Stimulated activated naive B cell treated with anti-CD40 and anti-IgM and Interleukin-4, amounts not matched to agents 10 μg/mL and 1 μg/mL and 100 μg/mL, for 72 hours (primary cell): ENCODE measurements around the gene CPEB1.

ENCODE experiments used
- ATAC-seq, 2 donors: fragments of 150-1000 bp; cut with Tn5 transposase; replicated peaks; 2 replicates each; pipeline ENCODE4 v1.10.0; 2021; ENCODE audit warnings: moderate library complexity in 1 of 2
- DNase-seq: peaks from one replicate; pipeline ENCODE4 v3.0.0; 2021
- H3K27ac Mint-ChIP-seq: one replicate; pipeline ENCODE4 v1.8.0; 2022; ENCODE audit warnings: mild to moderate bottlenecking, mixed read lengths
- H3K27me3 Mint-ChIP-seq, 2 donors: one replicate each; pipeline ENCODE4 v1.8.0; 2022; ENCODE audit warnings: mixed read lengths in 2 of 2
- H3K36me3 Mint-ChIP-seq, 2 donors: one replicate each; pipeline ENCODE4 v1.8.0; 2022; ENCODE audit warnings: mixed read lengths in 2 of 2, mild to moderate bottlenecking in 1 of 2
- H3K4me1 Mint-ChIP-seq, 2 donors: one replicate each; pipeline ENCODE4 v1.8.0; 2022; ENCODE audit warnings: mixed read lengths in 2 of 2, mild to moderate bottlenecking in 1 of 2
- H3K4me3 Mint-ChIP-seq, 2 donors: one replicate each; pipeline ENCODE4 v1.8.0; 2022; ENCODE audit warnings: mild to moderate bottlenecking in 2 of 2, mixed read lengths in 2 of 2, moderate library complexity in 1 of 2
- H3K9me3 Mint-ChIP-seq, 2 donors: one replicate each; pipeline ENCODE4 v1.8.0; 2022; ENCODE audit warnings: mixed read lengths in 2 of 2, mild to moderate bottlenecking in 1 of 2

CPEB1 gene

DNA sequence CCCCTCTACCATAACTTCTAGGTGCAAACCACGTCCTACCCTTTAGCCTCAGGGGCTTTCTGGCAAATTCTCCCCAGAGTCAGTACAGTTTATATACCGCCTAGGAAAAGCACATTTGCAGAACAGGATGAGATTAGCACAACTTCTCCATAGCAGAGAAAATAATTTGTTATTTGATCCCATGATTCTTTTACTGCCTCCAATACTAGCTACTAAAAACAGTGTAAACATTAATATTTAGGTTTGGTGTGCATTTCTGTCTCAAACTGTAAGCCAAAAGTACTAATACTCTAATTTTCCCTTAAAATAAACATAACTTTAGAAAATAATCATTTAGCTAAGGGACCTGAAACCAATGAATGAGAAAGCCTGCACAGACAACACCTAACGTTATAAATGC is 4.5 kb downstream of the CPEB1 start:
- no peak for ATAC-seq
- Mint-ChIP-seq H3K36me3 (peaks cover 0 to 3% of the 10 kb centered on the region in 2 donors), H3K9me3 (peaks cover 0 to 3% of the 10 kb centered on the region in 2 donors), H3K4me3 (no peak overlapping the region), H3K27ac (no peak overlapping the region), H3K27me3 (peaks cover 42 to 47% of the 10 kb centered on the region in 2 donors), H3K4me1 (peaks cover 3 to 9% of the 10 kb centered on the region in 2 donors)
- no peak for DNase-seq

DNA sequence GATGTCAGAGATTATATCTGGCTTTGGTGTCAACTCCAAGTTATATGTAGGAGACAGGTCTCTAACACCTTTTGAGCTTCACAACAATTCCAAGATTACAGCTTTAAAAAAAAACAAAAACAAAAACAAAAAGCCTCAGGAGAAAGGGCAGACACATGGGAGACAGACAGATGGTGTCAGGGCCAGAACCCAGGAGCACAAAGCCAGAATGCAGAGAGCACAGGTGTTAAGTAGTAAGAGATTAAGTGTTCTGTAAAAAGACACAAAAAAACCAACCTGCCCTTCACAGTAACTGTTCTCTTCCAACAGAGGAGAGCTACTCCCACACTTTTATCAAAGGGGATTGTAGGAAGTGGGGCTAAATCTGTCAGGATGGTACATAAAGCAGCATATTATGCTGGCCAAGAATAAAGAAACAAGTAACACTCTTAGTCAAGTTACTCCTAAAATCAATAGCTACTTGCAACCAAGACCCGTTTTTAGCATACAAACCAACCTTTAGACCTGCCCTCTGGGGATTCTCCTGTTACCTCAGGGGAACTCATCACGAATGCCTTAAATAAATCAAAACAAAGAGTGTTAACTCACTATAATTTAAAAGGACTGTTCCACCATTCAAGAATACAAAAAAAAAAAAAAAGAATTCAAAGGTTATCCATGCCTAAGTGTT is 5.9 kb downstream of the CPEB1 start:
- peaks cover 3 to 4% of the 10 kb centered on the region in 2 donors for H3K4me1 Mint-ChIP-seq
- peaks cover 0 to 2% of the 10 kb centered on the region in 2 donors for H3K9me3 Mint-ChIP-seq
- no peak overlapping the region for H3K4me3 Mint-ChIP-seq
- H3K36me3 Mint-ChIP-seq: peaks cover 0 to 3% of the 10 kb centered on the region in 2 donors
- H3K27me3 Mint-ChIP-seq: peaks cover 43 to 51% of the 10 kb centered on the region in 2 donors
- ATAC-seq: no peak
- no peak overlapping the region for H3K27ac Mint-ChIP-seq
- no peak for DNase-seq

DNA sequence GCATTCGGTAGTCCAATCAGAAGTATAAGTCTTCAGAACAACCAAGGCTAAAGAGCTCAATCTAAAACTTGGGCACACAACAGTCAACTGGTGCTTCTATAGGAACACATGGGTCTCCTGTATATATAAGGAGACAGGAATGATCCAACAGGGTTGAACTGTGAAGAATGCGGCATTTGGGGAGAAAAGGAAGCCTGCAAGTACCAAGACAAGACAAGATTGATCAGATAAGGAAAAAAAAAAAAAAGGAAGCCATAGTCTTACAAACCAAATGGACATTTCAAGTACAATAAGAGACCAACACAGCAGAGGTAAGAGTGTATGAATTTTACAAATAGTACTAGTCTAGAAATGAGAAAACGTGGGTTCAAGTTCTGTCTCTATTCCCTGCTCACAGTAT is 6.5 kb downstream of the CPEB1 start:
- Mint-ChIP-seq H3K9me3 (no peaks in the 10 kb centered on the region), H3K27ac (no peak overlapping the region), H3K4me1 (no peaks in the 10 kb centered on the region), H3K4me3 (no peak overlapping the region), H3K27me3 (peaks cover 45 to 53% of the 10 kb centered on the region in 2 donors), H3K36me3 (no peaks in the 10 kb centered on the region)
- ATAC-seq (no peak), DNase-seq (no peak)

DNA sequence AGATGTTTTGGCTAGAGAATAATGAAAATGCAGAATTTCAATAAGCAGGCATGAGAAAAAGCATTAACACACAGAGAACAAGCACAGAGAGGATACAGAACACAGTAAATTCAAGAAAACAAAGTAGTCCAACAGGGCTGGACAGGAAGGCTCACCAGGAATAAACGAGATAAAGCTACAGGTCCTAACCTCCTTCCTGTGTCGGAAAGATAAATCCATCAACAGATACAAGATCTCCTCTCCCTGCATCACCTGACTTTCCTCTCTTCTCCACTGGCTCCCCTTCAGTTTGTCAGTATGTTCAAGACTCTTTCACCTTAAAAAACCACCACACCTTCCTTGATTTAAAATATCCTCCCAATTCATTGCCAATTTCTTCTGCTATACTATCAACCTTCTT is 11.4 kb downstream of the CPEB1 start:
- no peaks in the 10 kb centered on the region for H3K9me3 Mint-ChIP-seq
- H3K27ac Mint-ChIP-seq: no peak overlapping the region
- no peak overlapping the region for H3K4me3 Mint-ChIP-seq
- H3K4me1 Mint-ChIP-seq: no peaks in the 10 kb centered on the region
- peaks cover 25 to 35% of the 10 kb centered on the region in 2 donors for H3K27me3 Mint-ChIP-seq
- no peaks in the 10 kb centered on the region for H3K36me3 Mint-ChIP-seq
- no peak for ATAC-seq
- DNase-seq: no peak

DNA sequence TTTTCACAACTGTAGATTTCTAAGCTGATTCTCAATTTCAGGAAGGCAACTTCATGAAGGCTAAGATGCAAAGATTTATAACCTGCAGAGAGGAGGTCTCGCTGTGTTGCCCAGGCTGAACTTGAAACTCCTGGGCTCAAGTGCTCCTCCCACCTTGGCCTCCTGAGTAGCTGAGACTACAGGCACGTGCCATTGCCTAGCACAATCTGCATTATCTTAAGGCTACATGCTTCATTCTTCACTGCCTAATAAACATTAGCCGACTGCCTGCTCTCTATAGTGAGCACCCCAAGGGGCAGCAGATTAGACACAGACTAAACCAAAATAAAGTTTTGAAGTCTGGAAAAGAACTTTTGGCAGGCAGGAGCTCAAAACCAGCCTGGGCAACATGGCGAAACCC is 17.1 kb downstream of the CPEB1 start:
- no peak overlapping the region for H3K4me3 Mint-ChIP-seq
- no peaks in the 10 kb centered on the region for H3K4me1 Mint-ChIP-seq

DNA sequence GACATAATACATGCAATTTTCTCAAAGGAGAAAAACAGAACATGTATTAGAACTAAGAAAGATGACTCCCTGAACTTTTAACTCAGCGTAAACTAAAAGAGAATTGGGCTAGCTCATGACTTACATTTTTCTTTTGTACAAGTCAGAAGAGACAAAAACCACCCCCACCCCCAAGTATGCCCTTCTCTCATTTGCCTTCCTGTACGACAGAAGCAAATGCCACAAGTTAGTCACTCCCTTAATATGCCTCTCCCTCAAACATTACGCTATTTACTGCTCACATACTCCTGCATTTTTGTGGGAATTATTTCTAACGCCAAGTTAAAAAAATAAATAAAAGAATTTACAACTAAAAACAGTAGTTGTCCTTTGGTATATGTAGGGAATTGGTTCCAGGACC is 22.0 kb downstream of the CPEB1 start:
- no peaks in the 10 kb centered on the region for H3K9me3 Mint-ChIP-seq
- no peak for ATAC-seq
- no peaks in the 10 kb centered on the region for H3K4me1 Mint-ChIP-seq
- peaks cover 6 to 14% of the 10 kb centered on the region in 2 donors for H3K27me3 Mint-ChIP-seq
- no peak overlapping the region for H3K4me3 Mint-ChIP-seq
- H3K27ac Mint-ChIP-seq: no peak overlapping the region
- DNase-seq: no peak
- no peaks in the 10 kb centered on the region for H3K36me3 Mint-ChIP-seq

More for the DNA sequence above, 17.1 kb downstream of the CPEB1 start:
- DNase-seq (no peak), ATAC-seq (no peak)
- no peaks in the 10 kb centered on the region for H3K9me3 Mint-ChIP-seq
- H3K27ac Mint-ChIP-seq: no peak overlapping the region
- H3K27me3 Mint-ChIP-seq: peaks cover 3 to 10% of the 10 kb centered on the region in 2 donors
- no peaks in the 10 kb centered on the region for H3K36me3 Mint-ChIP-seq

DNA sequence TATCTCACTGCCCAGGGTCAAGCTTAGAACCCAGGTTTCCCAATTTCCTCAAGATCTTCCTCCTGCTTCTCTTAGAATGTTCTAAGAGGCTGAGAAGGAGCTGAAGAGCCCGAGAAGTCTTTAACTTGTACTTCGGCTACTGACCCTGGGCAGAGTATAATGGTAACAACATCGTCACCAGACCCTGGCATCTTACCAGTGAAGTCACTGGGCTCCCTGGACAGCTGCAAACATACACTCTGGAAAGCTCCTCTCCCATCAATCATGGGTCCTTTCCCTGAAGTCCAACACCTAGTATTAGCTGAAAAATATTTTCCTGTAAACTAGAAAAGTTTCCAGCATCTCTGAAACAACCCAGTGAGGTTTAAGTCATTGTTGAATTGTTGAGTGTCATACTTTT is 22.7 kb downstream of the CPEB1 start:
- Mint-ChIP-seq H3K4me3 (no peak overlapping the region), H3K9me3 (no peaks in the 10 kb centered on the region), H3K27ac (no peak overlapping the region), H3K4me1 (no peaks in the 10 kb centered on the region), H3K27me3 (peaks cover 6 to 14% of the 10 kb centered on the region in 2 donors), H3K36me3 (no peaks in the 10 kb centered on the region)
- DNase-seq (no peak), ATAC-seq (no peak)

DNA sequence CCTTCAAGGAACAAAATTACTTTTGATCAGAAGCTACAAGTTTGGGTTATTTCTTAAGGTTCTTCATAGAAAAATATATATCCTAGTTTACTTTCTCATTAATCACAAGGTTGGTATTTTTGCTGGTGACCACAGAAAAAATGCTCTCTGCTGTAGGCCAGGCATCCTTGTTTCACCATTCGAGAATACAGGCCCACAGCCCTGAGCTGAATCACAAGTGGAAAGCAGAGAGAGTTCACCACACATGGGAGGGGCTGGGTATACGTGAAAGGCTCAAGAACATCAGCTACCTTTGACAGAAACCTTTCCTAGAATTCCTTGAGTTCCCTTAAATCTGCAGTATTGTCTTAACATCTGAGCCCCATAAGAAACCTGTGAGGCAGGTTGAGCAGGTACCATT is 23.2 kb downstream of the CPEB1 start:
- Mint-ChIP-seq H3K27ac (no peak overlapping the region), H3K9me3 (no peaks in the 10 kb centered on the region), H3K36me3 (no peaks in the 10 kb centered on the region), H3K27me3 (peaks cover 6 to 14% of the 10 kb centered on the region in 2 donors), H3K4me3 (no peak overlapping the region), H3K4me1 (no peaks in the 10 kb centered on the region)
- DNase-seq (no peak), ATAC-seq (no peak)

DNA sequence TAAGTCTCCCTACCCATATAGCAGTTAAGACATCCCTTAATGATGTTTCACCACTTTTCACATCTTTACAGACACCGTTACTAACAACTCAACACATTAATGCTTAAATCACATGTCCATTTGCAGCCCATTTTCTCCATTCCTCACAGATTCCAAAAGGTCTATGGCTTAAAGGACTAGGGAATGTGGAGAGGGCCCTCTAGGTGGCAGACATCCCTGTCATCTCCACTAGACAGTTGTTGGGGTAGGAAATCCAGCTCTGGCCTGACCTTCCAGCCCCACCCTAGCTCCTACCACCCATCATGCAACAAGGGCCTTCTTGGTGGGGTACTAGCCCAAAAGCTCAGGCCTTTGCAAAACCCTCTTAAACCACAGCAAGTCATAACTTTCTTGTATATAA is 25.2 kb downstream of the CPEB1 start:
- Mint-ChIP-seq H3K4me1 (no peaks in the 10 kb centered on the region), H3K4me3 (no peak overlapping the region), H3K9me3 (no peaks in the 10 kb centered on the region), H3K36me3 (no peaks in the 10 kb centered on the region), H3K27ac (no peak overlapping the region), H3K27me3 (peaks cover 6 to 9% of the 10 kb centered on the region in 2 donors)
- DNase-seq: no peak
- ATAC-seq: no peak

DNA sequence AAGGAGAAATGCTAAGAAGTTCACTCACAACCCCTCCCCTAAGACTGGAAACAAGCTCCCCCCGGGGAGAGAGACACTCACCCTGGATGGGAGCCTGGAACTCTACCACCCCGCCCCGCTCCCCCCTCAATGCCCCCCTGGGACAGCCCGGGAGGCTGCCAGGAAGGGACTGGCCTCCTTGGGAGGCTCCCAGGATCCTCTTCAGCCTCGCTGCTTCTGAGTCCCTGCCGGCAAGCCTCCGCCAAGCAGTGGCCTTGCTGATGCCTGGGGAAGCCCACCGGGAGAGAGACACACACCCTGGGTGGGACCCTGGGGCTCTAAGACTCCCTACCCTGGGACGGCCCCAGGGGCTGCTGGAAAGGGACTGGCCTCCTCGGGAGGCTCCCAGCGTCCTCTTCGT is 33.4 kb downstream of the CPEB1 start:
- H3K27me3 Mint-ChIP-seq: peaks cover 2 to 25% of the 10 kb centered on the region in 2 donors
- H3K36me3 Mint-ChIP-seq: no peaks in the 10 kb centered on the region
- H3K4me3 Mint-ChIP-seq: no peak overlapping the region
- ATAC-seq: no peak
- H3K4me1 Mint-ChIP-seq: no peaks in the 10 kb centered on the region
- no peak for DNase-seq
- no peaks in the 10 kb centered on the region for H3K9me3 Mint-ChIP-seq
- no peak overlapping the region for H3K27ac Mint-ChIP-seq

DNA sequence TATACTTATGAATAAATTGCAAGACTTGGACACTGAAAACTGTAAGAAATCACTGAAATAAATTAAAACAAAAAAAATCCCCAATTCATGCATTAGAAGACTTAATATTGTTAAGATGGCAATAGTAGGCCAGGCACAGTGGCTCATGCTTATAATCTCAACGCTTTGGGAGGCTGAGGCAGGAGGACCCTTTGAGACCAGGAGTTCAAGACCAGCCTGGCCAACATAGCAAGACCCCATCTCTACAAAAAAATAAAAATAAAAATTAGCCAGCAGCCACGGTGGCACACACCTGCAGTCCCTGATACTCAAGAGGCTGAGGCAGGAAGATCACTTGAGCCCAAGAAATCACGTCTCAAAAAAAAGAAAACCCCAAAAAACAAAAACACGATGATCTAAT is 35.8 kb downstream of the CPEB1 start:
- no peak for DNase-seq
- H3K4me3 Mint-ChIP-seq: no peak overlapping the region

DNA sequence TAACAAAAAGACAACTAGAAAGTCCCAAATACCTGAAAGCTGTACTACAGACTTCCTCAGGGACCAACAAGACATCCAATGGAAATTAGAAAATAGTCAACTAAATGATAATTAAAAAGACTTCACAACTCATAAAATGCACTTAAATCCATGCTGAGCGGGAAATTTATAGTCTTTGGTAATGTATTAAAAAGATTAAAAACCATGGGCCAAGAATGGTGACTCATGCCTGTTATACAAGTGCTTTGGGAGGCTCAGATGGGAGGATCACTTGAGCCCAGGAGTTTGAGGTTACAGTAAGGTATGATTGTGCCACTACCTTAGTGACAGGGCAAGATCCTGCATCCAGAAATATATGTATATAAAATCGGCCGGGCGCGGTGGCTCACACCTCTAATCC is 45.0 kb downstream of the CPEB1 start:
- ATAC-seq (no peak), DNase-seq (no peak)
- H3K36me3 Mint-ChIP-seq: no peaks in the 10 kb centered on the region
- no peaks in the 10 kb centered on the region for H3K9me3 Mint-ChIP-seq
- H3K4me3 Mint-ChIP-seq: no peak overlapping the region
- peaks cover 29 to 44% of the 10 kb centered on the region in 2 donors for H3K27me3 Mint-ChIP-seq
- H3K27ac Mint-ChIP-seq: no peak overlapping the region
- no peaks in the 10 kb centered on the region for H3K4me1 Mint-ChIP-seq

More for the DNA sequence above, 35.8 kb downstream of the CPEB1 start:
- ATAC-seq: no peak
- Mint-ChIP-seq H3K9me3 (no peaks in the 10 kb centered on the region), H3K27ac (no peak overlapping the region), H3K27me3 (peaks cover 3 to 30% of the 10 kb centered on the region in 2 donors), H3K4me1 (no peaks in the 10 kb centered on the region), H3K36me3 (no peaks in the 10 kb centered on the region)

DNA sequence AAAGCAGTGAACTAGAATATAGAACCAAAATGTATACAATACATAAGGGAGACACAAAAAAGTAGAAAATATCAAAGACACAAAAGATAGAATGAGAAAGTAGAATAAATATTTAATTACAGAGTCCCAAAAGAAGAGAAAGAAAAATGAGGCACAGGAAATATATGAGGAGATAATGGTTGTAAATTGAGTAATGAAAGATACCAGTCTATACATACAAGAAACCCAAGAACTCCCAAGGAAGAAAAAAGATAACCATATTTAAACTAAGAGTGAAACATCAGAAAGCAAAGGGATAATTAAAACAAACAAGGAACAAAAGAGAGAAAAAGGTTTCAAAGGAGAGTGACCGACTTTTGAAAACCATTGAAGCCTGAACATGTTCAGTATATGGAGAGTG is 47.3 kb downstream of the CPEB1 start:
- no peak for ATAC-seq
- Mint-ChIP-seq H3K4me1 (no peaks in the 10 kb centered on the region), H3K36me3 (no peaks in the 10 kb centered on the region), H3K9me3 (no peaks in the 10 kb centered on the region), H3K4me3 (no peak overlapping the region), H3K27ac (no peak overlapping the region), H3K27me3 (peaks cover 32 to 44% of the 10 kb centered on the region in 2 donors)
- no peak for DNase-seq

DNA sequence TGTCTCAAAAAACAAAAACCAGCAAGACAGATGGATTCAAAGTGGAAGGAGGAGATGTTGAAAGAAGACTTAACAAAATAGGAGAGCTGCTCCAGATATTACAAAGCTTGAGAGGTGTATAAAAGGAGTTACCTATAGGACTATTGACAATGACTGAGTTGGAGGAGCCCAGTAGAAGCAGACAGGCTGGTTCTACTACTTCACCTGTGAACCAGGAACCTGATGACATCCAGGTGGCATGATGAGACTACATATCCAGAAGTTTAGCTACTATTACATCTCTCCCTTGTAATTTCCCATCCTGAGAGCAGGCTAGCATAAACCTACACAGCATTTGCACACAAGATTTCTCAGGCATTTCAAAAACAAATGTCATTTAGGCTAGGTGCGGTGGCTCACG is 49.3 kb downstream of the CPEB1 start:
- no peaks in the 10 kb centered on the region for H3K36me3 Mint-ChIP-seq
- DNase-seq (no peak), ATAC-seq (no peak)
- H3K27me3 Mint-ChIP-seq: peaks cover 43 to 56% of the 10 kb centered on the region in 2 donors
- no peaks in the 10 kb centered on the region for H3K9me3 Mint-ChIP-seq
- H3K4me3 Mint-ChIP-seq: no peak overlapping the region
- no peak overlapping the region for H3K27ac Mint-ChIP-seq
- no peaks in the 10 kb centered on the region for H3K4me1 Mint-ChIP-seq

DNA sequence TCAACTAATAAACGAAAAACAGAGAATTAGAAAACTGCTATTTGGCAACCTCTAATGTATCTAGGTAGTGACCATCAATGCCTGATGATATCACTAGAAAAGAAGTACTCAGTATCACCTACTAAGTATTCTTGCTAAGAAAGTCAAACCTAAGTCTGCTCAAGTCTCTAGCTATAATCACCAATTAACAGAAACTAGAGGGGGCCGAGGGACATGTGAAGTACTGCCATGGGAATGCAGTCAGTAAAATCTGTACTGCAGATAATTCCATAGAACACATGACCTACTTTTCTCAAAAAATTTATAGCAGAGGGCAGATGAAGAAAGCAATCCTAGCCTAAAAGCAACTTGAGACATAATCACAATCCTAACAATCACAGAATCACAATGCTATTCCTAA is 51.4 kb downstream of the CPEB1 start:
- no peaks in the 10 kb centered on the region for H3K9me3 Mint-ChIP-seq
- no peak overlapping the region for H3K27ac Mint-ChIP-seq
- ATAC-seq (no peak), DNase-seq (no peak)
- H3K36me3 Mint-ChIP-seq: no peaks in the 10 kb centered on the region
- no peak overlapping the region for H3K4me3 Mint-ChIP-seq
- peaks cover 49 to 64% of the 10 kb centered on the region in 2 donors for H3K27me3 Mint-ChIP-seq
- H3K4me1 Mint-ChIP-seq: no peaks in the 10 kb centered on the region

DNA sequence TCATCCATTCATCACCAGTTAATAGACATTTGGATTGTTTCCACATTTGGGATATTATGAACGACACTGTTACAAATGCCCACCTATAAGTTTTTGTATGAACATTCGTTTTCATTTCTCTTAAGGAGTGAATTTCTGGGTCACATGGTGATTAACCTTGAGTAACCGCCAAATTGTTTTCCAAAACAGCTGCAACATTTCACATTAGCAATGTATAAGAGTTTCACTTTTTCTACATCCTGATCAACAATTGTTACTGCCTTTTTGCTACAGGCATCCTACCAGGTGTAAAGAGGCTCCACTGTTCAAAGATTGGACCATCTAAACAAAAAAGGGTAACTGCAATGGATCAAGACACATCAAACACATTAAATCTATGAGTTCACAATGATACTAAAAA is 52.0 kb downstream of the CPEB1 start:
- Mint-ChIP-seq H3K27me3 (peaks cover 49 to 64% of the 10 kb centered on the region in 2 donors), H3K36me3 (no peaks in the 10 kb centered on the region), H3K9me3 (no peaks in the 10 kb centered on the region), H3K27ac (no peak overlapping the region), H3K4me1 (no peaks in the 10 kb centered on the region), H3K4me3 (no peak overlapping the region)
- DNase-seq: no peak
- no peak for ATAC-seq
